ENCODE measurements around the gene DCAF15. TPM values are rescaled to one million over a fixed set of nuclear protein-coding genes. Genes with fewer than 3 reads are reported as not detected.
"Not testable (repeated sequence)": the region's sequence is repeated elsewhere in the genome, so short reads cannot be mapped to it uniquely, and the experiment has no call there.

The DCAF15 gene
- total RNA-seq, 4 donors from 2014 or later: 11.2 to 39.6 (median 20.1) TPM

DNA sequence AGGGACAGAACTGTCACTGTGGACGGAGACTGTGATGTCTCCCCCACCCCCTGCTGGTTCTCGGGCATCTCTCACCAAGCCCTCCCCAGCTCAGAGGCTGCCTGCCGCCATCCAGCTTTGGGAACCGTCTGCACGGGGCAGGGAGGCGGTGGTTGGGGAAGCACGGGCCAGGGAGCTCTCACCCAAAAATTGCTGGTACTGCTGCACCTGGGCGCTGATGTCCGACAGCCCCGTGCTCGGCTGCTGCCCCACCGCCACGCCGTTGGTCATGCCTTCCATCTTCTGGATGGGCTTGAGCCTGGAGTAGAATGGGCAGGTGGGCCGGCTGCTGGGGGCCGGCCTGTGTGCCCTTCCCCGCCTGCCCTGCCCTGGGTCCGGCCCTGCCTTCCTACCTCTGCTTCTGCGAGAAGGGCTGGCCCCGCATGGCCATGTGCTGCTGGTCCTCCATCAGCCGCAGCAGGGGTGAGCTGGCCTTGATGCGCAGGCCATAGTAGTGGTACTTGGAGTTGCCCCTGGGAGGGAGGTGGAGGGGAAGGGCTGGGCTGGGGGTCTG, 16.1 kb downstream of the DCAF15 start:
- Histone ChIP-seq H3K36me3 (no peaks in the 10 kb centered on the region), H3K27ac (no peak overlapping the region)
- TF ChIP-seq, protein P1, sequence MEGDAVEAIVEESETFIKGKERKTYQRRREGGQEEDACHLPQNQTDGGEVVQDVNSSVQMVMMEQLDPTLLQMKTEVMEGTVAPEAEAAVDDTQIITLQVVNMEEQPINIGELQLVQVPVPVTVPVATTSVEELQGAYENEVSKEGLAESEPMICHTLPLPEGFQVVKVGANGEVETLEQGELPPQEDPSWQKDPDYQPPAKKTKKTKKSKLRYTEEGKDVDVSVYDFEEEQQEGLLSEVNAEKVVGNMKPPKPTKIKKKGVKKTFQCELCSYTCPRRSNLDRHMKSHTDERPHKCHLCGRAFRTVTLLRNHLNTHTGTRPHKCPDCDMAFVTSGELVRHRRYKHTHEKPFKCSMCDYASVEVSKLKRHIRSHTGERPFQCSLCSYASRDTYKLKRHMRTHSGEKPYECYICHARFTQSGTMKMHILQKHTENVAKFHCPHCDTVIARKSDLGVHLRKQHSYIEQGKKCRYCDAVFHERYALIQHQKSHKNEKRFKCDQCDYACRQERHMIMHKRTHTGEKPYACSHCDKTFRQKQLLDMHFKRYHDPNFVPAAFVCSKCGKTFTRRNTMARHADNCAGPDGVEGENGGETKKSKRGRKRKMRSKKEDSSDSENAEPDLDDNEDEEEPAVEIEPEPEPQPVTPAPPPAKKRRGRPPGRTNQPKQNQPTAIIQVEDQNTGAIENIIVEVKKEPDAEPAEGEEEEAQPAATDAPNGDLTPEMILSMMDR (IDR thresholded peaks at IDR 0.05): no peak
- no peak for TF ChIP-seq POLR2A (IDR thresholded peaks at IDR 0.05)

DNA sequence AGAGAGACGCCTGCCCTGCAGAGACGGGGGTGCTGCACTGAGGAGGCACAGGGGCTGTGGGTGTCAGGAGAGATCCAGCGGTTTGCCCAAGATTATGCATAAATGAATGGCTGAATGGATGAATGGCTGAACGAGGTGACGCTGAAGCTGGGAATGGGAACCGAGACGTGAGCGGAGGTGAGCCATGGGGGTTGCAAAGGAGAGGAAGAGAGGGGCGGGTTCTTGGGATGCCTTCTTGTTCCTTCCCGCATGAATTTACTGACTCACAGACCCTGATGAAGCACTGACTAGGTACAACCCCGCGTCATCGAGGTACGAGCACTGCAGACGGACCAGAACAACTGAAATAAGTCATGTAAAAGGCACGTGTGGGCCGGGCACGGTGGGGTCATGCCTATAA, 16.7 kb downstream of the DCAF15 start:
- no peak for DNase-seq
- H3K36me3 ChIP-seq: no peaks in the 10 kb centered on the region
- no peak overlapping the region for H3K4me3 ChIP-seq
- H3K27ac ChIP-seq: no peak overlapping the region
- no peaks in the 10 kb centered on the region for H3K9me3 ChIP-seq
- H3K27me3 ChIP-seq: no peaks in the 10 kb centered on the region
- TF ChIP-seq, protein P1 (IDR thresholded peaks at IDR 0.05): no peak
- intact Hi-C loops (cut with DNase I; ENCODE audit: low total_unique reads): no loop called here
- no peaks in the 10 kb centered on the region for H3K4me1 ChIP-seq

More for the DNA sequence above, 16.1 kb downstream of the DCAF15 start:
- intact Hi-C loops (cut with DNase I; ENCODE audit: low total_unique reads): no loop called here
- Histone ChIP-seq H3K27me3 (no peaks in the 10 kb centered on the region), H3K4me3 (no peak overlapping the region), H3K9me3 (no peaks in the 10 kb centered on the region), H3K4me1 (peaks cover 0 to under 1% of the 10 kb centered on the region in 2 donors)
- DNase-seq: no peak

DNA sequence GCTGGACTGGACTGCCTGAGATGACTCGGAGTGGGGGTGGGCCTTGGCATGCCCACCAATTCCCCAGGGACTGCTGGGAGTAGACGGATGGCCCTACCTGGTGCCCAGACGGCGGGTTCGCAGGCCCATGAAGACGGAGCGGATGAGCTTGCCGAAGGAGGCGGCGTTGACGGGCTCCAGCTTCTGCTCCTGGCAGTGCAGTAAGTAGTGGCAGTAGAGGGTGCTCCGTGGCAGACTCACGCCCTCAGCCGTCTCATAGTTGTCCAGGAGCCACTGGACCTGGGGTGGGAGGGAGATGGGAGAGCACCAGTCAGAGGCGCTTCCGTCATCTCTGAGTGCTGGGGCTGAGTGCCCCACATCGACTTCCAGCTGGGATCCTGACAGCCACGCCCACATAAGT, 17.6 kb downstream of the DCAF15 start:
- Histone ChIP-seq H3K4me3 (no peak overlapping the region), H3K4me1 (no peaks in the 10 kb centered on the region), H3K27ac (no peak overlapping the region), H3K36me3 (no peaks in the 10 kb centered on the region), H3K9me3 (no peaks in the 10 kb centered on the region), H3K27me3 (no peaks in the 10 kb centered on the region)
- intact Hi-C loops (cut with DNase I; ENCODE audit: low total_unique reads): no loop called here
- no peak for DNase-seq
- TF ChIP-seq, protein P1 (IDR thresholded peaks at IDR 0.05): no peak
- no peak for TF ChIP-seq POLR2A (IDR thresholded peaks at IDR 0.05)

DNA sequence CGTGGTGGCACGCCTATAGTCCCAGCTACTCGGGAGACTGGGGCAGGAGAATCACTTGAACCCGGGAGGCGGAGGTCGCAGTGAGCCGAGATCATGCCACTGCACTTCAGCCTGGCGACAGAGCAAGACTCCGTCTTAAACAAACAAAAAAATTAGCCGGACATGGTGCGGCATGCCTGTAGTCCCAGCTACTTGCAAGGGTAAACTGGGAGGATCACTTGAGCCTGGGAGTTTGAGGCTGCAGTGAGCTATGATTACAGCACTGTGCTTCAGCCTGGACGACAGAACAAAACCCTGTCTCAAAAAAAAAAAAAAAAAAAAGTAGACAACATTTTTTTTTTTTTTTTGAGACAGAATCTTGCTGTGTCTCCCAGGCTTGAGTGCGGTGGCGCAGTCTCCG, 19.6 kb downstream of the DCAF15 start:
- H3K4me1 ChIP-seq; H3K9me3 ChIP-seq; H3K36me3 ChIP-seq; H3K27me3 ChIP-seq; DNase-seq; H3K4me3 ChIP-seq; H3K27ac ChIP-seq; intact Hi-C loops (cut with DNase I; ENCODE audit: low total_unique reads): not testable (repeated sequence)

DNA sequence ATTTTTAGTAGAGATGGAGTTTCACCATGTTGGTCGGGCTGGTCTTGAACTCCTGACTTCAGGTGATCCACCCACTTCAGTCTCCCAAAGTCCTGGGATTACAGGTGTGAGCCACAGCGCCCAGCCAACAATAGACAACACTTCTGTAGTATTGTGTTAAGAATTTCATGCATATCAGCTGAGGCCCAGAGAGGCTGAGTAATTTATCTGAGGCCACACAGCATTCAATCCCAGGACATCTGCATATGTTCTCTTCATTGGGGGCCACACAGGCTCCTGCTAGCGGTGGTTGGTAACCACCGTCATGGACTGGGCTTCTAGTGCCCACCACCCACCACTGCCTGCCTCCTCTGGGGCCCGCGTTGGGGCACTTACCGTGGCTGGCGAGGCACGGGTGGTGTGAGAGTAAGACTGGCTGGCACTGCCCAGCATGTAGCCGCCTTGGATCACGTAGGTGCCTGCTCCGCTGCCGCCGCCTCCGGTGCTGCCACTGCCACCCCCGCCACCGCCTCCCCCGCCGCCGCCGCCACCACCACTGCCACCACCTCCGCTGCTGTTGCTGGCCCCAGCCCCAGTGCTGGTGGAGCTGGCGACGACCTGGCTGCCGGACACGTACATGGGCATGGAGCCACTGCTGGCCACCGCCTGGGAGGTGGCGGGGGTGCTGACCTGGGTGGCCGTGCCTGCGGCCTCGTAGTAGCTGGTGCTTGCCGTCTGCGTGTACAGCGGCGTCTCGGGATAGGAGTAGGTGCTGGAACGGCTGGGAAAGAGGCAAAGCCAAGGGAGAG, 20.3 kb downstream of the DCAF15 start:
- Histone ChIP-seq H3K4me1 (no peaks in the 10 kb centered on the region), H3K36me3 (no peaks in the 10 kb centered on the region), H3K27ac (no peak overlapping the region), H3K27me3 (no peaks in the 10 kb centered on the region), H3K4me3 (no peak overlapping the region), H3K9me3 (no peaks in the 10 kb centered on the region)
- intact Hi-C loops (cut with DNase I; ENCODE audit: low total_unique reads): no loop called here
- no peak for DNase-seq
- TF ChIP-seq, protein P1 (IDR thresholded peaks at IDR 0.05): no peak
- no peak for TF ChIP-seq POLR2A (IDR thresholded peaks at IDR 0.05)

DNA sequence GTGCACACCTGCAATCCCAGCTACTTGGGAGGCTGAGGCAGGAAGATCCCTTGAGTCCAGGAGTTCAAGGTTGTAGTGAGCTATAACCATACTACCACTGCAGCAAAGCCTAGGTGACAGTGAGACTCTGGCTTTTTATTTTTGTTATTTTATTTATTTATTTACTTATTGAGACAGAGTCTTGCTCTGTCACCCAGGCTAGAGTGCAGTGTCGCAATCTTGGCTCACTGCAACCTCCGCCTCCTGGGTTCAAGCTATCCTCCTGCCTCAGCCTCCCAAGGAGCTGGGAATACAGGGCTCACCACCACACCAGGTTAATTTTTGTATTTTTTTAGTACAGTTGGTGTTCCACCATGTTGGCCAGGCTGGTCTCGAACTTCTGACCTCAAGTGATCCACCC, 21.2 kb downstream of the DCAF15 start:
- H3K4me1 ChIP-seq; H3K36me3 ChIP-seq; H3K27me3 ChIP-seq; DNase-seq; H3K27ac ChIP-seq; intact Hi-C loops (cut with DNase I; ENCODE audit: low total_unique reads); H3K4me3 ChIP-seq; H3K9me3 ChIP-seq: not testable (repeated sequence)

Measured in uterus (tissue), 4 donors.